Thymus (tissue), 11 donors: ENCODE results near the gene N4BP2. TPM values are rescaled to one million over a fixed set of nuclear protein-coding genes. Genes with fewer than 3 reads are reported as not detected.

Experiments
- DNase-seq, 9 donors: peaks; one replicate each; pipeline ENCODE4 v3.0.0-alpha.2; 2013; ENCODE audit warnings: low spot score in 9 of 9, low read depth in 6 of 9, missing footprints in 1 of 9
- H3K27ac ChIP-seq, 2 donors: one replicate each; pipeline ENCODE4 v1.5.1; 2013; ENCODE audit warnings: control low read depth in 1 of 2, low read depth in 1 of 2, low read length in 1 of 2, mild to moderate bottlenecking in 1 of 2, moderate library complexity in 1 of 2
- H3K27me3 ChIP-seq, 2 donors: one replicate each; pipeline ENCODE4 v1.5.1; 2013; ENCODE audit warnings: low read length in 1 of 2; ENCODE audit not compliant: control insufficient read depth in 2 of 2, insufficient read depth in 1 of 2
- H3K36me3 ChIP-seq, 2 donors: one replicate each; pipeline ENCODE4 v1.5.1; 2013; ENCODE audit warnings: low read length in 1 of 2, mild to moderate bottlenecking in 1 of 2, moderate library complexity in 1 of 2; ENCODE audit not compliant: control insufficient read depth in 2 of 2, insufficient read depth in 2 of 2
- H3K4me1 ChIP-seq, 2 donors: one replicate each; pipeline ENCODE4 v1.5.1; 2013; ENCODE audit warnings: low read length in 2 of 2; ENCODE audit not compliant: control insufficient read depth in 2 of 2, insufficient read depth in 2 of 2
- H3K4me3 ChIP-seq, 2 donors: one replicate each; pipeline ENCODE4 v1.5.1; 2013; ENCODE audit warnings: low read length in 2 of 2, control low read depth in 1 of 2, mild to moderate bottlenecking in 1 of 2
- H3K9me3 ChIP-seq, 2 donors: one replicate each; pipeline ENCODE4 v1.5.1; 2013; ENCODE audit warnings: low read length in 1 of 2, mild to moderate bottlenecking in 1 of 2; ENCODE audit not compliant: control insufficient read depth in 2 of 2, insufficient read depth in 1 of 2
- WGBS: extraction: QIAGEN DNeasy Blood & Tissue Kit; methylation state at CpG from one replicate; pipeline ENCODE4 v1.1.7; 2013; 5-methylcytosine and 5-hydroxymethylcytosine counted together
- polyA plus RNA-seq: library from polyadenylated mRNA; stranded (reverse); fragments of 200-250 nt; gene quantifications from one replicate; pipeline ENCODE4 v1.2.3, GENCODE V29; 2013
- total RNA-seq: library from RNA; stranded (reverse); fragments of 120-200 nt; gene quantifications from one replicate; pipeline ENCODE4 v1.2.4, GENCODE V29; 2013
- donor health status: healthy.

Gene N4BP2
- total and polyA plus RNA-seq, 2 donors, result 7.7 to 25.3 TPM

DNA sequence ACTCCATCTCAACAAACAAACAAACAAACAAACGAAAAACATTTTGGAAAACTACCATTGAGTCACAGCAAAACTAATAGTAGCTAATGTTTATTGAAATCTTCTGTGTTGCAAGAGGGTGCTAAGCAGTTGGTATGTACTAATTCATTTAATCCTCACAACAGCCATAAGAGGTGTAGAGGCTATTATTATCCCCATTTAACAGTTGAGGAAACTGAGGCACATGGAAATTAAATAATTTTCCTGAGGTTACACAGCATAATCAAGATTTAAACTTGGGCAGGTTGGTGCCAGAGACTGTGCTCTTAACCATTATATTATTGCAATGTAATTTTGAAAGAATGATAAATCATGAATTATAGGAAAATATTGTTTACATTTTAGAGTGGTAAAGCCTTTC lies 122.7 kb downstream of the N4BP2 start:
- no peaks in the 10 kb centered on the region for H3K9me3 ChIP-seq
- H3K4me1 ChIP-seq, result peaks cover 8 to 14% of the 10 kb centered on the region in 2 donors
- no peak overlapping the region for H3K4me3 ChIP-seq
- WGBS, result 93% methylated on average over 1 of the region's 1 CpG
- H3K27ac ChIP-seq, result no peak overlapping the region
- H3K27me3 ChIP-seq, result no peaks in the 10 kb centered on the region
- DNase-seq, result no peak
- peaks cover 0 to 3% of the 10 kb centered on the region in 2 donors for H3K36me3 ChIP-seq

DNA sequence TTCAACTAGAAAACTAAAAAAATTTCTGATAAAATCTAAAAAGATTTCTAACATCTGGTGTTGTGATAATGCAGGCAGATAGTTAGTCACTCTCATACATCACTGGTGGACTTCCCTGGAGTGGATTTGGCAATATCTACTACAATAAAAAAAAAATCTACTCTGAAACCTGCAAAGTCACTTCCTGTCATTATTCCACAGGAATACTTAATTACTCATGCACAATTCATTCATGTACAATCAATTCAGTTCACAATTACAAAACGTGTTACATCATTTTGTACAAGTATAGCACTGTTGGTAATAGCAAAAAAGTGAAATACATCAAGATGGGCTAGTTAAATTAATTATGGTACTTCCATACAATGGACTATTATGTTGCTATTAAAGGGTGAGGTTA lies 123.7 kb downstream of the N4BP2 start:
- no peaks in the 10 kb centered on the region for H3K27me3 ChIP-seq
- H3K4me1 ChIP-seq, result peaks cover 8 to 17% of the 10 kb centered on the region in 2 donors
- no peaks in the 10 kb centered on the region for H3K9me3 ChIP-seq
- H3K27ac ChIP-seq, result no peak overlapping the region
- 69% methylated on average over 1 of the region's 1 CpG for WGBS
- no peak for DNase-seq
- no peak overlapping the region for H3K4me3 ChIP-seq
- H3K36me3 ChIP-seq, result peaks cover 0 to 3% of the 10 kb centered on the region in 2 donors

DNA sequence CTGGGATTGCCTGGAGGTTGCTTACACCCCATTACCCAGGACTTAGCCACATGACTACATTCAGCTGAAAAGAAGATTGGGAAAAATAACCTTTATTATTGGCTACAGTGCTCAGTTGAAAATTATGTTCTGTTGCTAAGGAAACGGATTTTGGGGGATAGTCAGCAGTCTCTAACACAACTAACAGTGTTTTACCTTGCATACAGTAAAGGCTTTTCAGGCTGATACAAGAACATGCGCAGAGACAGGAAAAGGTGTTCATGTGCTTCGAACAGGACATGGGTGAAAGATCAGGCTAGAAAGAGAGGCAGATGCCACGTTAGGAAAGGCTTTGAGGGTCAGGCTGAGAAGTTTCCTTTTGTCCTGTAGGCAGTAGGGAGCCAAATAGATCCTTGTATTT lies 125.4 kb downstream of the N4BP2 start:
- WGBS, result 79% methylated on average over 4 of the region's 4 CpGs
- no peak overlapping the region for H3K4me3 ChIP-seq
- no peaks in the 10 kb centered on the region for H3K9me3 ChIP-seq
- no peaks in the 10 kb centered on the region for H3K36me3 ChIP-seq
- H3K4me1 ChIP-seq, result peaks cover 8 to 22% of the 10 kb centered on the region in 2 donors
- DNase-seq, result peak in 1 of 9 donors; percentile 28
- no peaks in the 10 kb centered on the region for H3K27me3 ChIP-seq
- peak overlapping the region in 1 of 2 donors; percentile 31 for H3K27ac ChIP-seq

DNA sequence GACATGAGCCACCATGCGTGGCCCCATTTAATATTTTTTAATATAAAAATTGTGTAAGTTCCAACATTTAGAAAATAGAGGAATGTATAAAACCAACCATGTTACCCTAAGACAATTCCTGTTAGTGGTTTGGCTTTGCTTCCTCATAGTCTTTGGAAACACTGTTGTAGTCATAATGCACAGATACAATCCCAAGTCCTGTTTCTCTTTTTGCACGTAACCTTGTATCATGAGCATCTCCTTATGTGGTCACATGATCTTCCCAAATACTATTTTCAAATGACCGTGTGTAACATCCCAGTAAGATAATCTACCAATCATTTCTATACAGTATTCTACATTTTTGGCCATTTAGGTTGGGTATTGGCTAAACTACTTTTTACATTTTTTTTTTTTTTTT lies 126.3 kb downstream of the N4BP2 start:
- 97% methylated on average over 3 of the region's 3 CpGs for WGBS
- Histone ChIP-seq H3K4me1 (peaks cover 8 to 22% of the 10 kb centered on the region in 2 donors), H3K27me3 (no peaks in the 10 kb centered on the region), H3K4me3 (no peak overlapping the region), H3K27ac (no peak overlapping the region), H3K36me3 (no peaks in the 10 kb centered on the region), H3K9me3 (no peaks in the 10 kb centered on the region)
- no peak for DNase-seq

DNA sequence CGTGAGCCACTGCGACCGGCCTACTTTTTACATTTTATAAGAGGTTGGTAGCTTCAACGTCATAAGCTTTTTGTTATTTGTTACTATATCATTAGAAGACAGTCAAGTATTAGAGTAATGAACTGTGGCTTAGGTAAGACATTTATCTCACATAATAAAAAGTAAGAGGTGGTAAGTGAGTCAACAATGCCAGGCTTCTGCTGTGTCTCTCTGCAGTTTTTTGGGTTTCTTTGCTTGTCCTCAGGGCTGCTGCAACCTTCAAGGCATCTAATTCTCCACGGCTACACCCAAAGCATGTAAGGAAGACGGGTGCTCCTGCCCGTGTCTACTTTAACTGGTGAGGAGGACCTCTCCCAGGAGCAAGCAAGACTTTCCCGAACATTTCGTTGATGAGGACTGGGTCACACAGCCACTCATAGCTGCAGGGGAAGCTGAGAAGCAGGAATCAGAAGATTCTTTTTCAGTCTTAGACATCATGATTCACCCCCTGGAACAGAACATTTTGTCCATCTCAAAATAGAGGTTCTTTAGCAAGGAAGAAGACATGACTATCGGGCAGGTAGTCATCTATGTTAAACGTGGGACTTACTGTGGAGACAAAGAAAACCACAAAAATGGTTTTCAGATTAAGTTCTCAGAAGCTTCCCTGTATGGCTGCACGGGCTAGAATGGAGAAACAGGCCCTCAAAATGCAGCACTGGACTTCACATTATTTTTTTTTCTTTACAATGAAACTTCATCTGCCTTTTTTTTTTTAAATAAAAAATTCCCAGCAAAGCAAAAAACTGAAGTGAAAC lies 127.2 kb downstream of the N4BP2 start:
- DNase-seq, result peak in 1 of 9 donors; percentile 46
- H3K27me3 ChIP-seq, result no peaks in the 10 kb centered on the region
- H3K27ac ChIP-seq, result peak overlapping the region; percentile 56 to 70
- H3K9me3 ChIP-seq, result no peaks in the 10 kb centered on the region
- H3K36me3 ChIP-seq, result no peaks in the 10 kb centered on the region
- no peak overlapping the region for H3K4me3 ChIP-seq
- 70% methylated on average over 12 of the region's 12 CpGs for WGBS
- H3K4me1 ChIP-seq, result peaks cover 8 to 30% of the 10 kb centered on the region in 2 donors

DNA sequence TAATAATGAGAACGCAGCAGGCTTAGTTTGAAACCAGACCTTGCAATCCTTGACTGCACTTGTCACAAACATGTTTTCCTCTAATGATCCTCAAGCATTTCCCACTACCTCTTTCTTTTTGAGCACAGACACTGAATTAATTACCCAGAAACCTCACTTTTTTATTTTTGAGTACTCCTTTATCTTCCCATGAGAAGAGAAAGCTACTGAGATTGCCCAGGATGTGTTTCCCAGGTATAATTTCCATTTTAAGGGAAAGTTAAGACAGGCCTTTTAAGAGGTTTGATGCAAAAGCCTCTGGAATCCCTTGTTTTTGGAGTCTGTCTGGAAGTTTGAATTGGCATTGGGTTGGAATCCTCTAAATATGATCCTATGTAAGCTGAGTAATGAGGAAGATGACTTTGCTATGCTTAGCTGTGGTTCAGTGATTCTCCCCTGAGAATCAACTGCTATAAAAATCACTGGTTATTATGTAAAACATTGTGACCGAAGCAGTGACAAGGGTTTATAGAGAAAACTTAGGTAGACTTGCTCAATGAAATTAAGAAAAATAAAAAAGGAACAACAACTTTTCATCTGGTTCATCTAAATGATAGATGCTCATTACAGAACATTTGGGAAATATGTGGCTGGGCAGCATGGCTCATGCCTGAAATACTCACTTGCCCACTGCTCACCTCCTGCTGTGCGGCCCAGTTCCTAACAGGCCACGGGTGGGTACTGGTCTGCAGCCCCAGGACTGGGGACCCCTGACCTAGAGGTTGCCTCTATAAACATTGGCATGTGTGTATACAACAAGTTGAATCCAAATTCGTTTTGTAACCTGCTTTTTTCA lies 129.4 kb downstream of the N4BP2 start:
- 91% methylated on average over 5 of the region's 5 CpGs for WGBS
- peaks cover 12 to 46% of the 10 kb centered on the region in 2 donors for H3K4me1 ChIP-seq
- no peaks in the 10 kb centered on the region for H3K36me3 ChIP-seq
- H3K27ac ChIP-seq, result no peak overlapping the region
- no peaks in the 10 kb centered on the region for H3K27me3 ChIP-seq
- no peak for DNase-seq
- no peak overlapping the region for H3K4me3 ChIP-seq
- no peaks in the 10 kb centered on the region for H3K9me3 ChIP-seq

DNA sequence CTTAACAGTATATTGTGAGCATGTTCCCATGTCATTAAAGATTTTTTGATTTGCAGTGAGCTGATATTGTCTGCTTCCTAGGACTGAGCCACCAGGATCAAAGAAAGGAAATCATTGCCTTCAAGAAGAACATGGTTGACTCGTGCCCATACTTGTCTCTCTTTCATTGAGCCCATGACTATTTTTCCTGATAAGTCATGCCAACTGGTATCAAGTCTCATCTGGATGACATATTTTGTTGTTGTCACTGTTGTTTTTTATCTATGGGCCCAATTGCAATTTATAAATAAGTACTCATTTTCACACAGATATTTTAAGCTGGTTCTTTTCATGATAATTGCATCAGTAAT lies 130.0 kb downstream of the N4BP2 start:
- Histone ChIP-seq H3K4me1 (peaks cover 12 to 46% of the 10 kb centered on the region in 2 donors), H3K36me3 (no peaks in the 10 kb centered on the region), H3K4me3 (no peak overlapping the region), H3K27ac (no peak overlapping the region), H3K27me3 (no peaks in the 10 kb centered on the region), H3K9me3 (no peaks in the 10 kb centered on the region)
- 88% methylated on average over 1 of the region's 1 CpG for WGBS
- no peak for DNase-seq

DNA sequence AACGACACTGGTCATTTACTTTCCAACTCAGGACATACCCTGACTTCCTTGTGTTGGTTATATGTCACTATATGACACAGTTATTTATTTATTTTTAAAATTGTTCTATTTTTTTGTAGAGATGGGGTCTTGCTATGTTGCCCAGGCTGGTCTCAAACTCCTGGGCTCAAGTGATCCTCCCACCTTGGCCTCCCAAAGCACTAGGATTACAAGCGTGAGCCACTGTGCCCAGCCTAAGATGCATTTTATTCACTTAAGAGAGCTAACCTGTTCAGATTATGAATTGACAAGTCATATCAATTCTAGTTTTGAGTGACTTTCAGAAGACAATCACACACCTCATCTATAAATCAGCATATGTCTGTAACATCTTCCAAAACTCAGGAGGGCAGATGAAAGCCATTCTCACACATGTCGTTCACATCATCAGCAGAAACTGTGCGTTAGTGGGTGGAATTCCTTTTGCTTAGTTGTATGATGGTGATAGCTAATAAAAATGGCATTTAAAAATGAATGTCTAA lies 130.8 kb downstream of the N4BP2 start:
- DNase-seq, result no peak
- WGBS, result 96% methylated on average over 4 of the region's 4 CpGs
- Histone ChIP-seq H3K27me3 (no peaks in the 10 kb centered on the region), H3K4me1 (peaks cover 10 to 42% of the 10 kb centered on the region in 2 donors), H3K4me3 (no peak overlapping the region), H3K36me3 (no peaks in the 10 kb centered on the region), H3K27ac (no peak overlapping the region), H3K9me3 (no peaks in the 10 kb centered on the region)

DNA sequence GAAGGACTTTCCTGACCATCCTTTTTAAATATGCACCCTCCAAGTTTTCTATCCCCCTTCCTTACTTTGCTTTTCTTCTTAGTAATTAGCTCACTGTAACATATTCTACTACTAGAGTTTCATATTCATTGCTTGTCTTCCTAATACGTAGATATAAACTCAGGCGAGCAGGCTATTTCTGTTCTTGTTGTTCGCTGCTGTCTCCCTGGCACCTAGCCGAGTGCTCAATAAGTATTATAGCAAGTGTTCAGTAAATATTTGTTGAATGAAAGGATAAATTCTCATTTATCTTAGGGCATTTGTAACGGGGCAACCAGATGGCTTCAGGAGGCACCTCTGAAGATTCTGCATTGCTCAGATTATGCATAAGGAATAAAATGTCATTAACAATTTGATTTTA lies 133.4 kb downstream of the N4BP2 start:
- Histone ChIP-seq H3K27ac (peak overlapping the region; percentile 89), H3K27me3 (no peaks in the 10 kb centered on the region)
- 53% methylated on average over 5 of the region's 5 CpGs for WGBS

More for the DNA sequence above, 133.4 kb downstream of the N4BP2 start:
- peaks cover 10 to 51% of the 10 kb centered on the region in 2 donors for H3K4me1 ChIP-seq
- H3K36me3 ChIP-seq, result peaks cover 0 to 3% of the 10 kb centered on the region in 2 donors
- peak overlapping the region; percentile 87 to 92 for H3K4me3 ChIP-seq
- H3K9me3 ChIP-seq, result no peaks in the 10 kb centered on the region
- no peak for DNase-seq
